Dermis microvascular lymphatic vessel endothelial cell (primary cell): ENCODE measurements around the gene TECTA. TPM values are rescaled to one million over a fixed set of nuclear protein-coding genes. Genes with fewer than 3 reads are reported as not detected.
A peak's percentile ranks its signal among the peaks of the same experiment; 100 is the strongest.

Source experiments
- DNase-seq, 2 donors: peaks; one replicate each; pipeline versions ENCODE4 v3.0.0 to v3.0.0-alpha.2; 2010; ENCODE audit warnings: low read depth in 2 of 2
- total RNA-seq: library from RNA; depleted of rRNA; stranded (reverse); fragments of >200 nt; gene quantifications from 2 replicates; pipeline ENCODE4 v1.2.1, GENCODE V29; 2014

TECTA gene, protein sequence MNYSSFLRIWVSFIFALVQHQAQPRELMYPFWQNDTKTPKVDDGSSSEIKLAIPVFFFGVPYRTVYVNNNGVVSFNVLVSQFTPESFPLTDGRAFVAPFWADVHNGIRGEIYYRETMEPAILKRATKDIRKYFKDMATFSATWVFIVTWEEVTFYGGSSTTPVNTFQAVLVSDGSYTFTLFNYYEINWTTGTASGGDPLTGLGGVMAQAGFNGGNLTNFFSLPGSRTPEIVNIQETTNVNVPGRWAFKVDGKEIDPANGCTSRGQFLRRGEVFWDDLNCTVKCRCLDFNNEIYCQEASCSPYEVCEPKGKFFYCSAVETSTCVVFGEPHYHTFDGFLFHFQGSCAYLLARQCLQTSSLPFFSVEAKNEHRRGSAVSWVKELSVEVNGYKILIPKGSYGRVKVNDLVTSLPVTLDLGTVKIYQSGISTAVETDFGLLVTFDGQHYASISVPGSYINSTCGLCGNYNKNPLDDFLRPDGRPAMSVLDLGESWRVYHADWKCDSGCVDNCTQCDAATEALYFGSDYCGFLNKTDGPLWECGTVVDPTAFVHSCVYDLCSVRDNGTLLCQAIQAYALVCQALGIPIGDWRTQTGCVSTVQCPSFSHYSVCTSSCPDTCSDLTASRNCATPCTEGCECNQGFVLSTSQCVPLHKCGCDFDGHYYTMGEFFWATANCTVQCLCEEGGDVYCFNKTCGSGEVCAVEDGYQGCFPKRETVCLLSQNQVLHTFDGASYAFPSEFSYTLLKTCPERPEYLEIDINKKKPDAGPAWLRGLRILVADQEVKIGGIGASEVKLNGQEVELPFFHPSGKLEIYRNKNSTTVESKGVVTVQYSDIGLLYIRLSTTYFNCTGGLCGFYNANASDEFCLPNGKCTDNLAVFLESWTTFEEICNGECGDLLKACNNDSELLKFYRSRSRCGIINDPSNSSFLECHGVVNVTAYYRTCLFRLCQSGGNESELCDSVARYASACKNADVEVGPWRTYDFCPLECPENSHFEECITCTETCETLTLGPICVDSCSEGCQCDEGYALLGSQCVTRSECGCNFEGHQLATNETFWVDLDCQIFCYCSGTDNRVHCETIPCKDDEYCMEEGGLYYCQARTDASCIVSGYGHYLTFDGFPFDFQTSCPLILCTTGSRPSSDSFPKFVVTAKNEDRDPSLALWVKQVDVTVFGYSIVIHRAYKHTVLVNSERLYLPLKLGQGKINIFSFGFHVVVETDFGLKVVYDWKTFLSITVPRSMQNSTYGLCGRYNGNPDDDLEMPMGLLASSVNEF (N-terminal part only)
- total RNA-seq, result 0.26 and 0.63 TPM in 2 replicates

DNA sequence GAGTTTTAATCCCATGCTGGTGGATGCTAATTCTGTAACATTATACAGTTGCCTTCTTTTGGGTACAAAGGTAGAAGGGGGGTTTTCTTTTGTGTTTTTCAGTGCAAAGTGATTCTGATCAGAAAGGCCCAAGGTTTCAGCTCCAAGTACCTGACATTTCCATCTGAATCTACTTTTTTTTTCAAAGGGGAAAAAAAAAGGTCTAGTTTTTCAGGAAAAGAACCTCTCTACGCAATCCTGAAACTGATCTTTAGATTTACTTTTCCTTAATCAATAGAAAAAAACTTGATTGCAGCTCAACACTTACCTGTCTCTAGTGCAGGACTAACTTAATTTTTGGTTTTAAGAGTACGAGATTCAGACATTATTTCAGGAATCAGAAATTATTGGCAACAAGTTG is at the start of gene TECTA:
TSS of gene TECTA (plus strand) at position 301 of the 400 bp plus-strand sequence. CDS start 1,423 bp downstream, outside the sequence.
- no peak for DNase-seq

DNA sequence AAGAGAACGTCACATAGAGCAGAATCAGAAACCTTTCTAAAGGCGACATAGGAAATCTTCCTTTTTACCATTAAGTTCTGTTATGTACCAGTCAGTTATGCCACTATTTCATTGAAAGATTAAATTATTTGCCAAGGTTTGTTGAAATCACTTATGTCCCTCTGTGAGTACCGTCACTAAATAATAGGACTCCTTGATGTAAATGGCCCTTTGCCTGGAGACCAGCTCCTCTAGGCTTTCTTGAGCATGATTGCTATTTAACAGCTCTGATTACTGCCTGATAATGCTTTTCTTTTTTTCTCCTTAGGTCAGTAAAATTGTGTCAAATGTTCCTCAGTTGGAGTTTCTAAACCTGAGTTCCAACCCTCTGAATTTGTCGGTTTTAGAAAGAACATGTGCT is 47.8 kb upstream of the TECTA start:
- DNase-seq, result no peak

DNA sequence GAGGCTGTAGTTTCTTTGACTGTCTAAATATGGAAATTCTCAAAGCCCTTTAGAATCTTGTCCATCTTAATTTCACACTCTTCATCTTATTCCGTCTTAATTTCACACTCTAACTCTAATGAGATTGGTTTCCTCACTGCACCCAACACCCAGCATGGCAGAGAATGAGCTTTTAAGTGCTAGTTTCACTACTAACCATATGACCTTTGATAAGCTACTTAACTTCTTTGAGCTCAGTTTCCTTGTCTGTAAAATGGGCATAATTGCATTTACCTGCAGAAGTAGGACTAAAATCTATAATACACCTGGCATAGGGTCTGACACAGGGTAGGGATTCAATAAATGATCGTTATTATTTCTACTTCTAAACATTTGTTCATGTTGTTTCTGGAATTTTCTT is 46.8 kb upstream of the TECTA start:
- DNase-seq, result no peak

DNA sequence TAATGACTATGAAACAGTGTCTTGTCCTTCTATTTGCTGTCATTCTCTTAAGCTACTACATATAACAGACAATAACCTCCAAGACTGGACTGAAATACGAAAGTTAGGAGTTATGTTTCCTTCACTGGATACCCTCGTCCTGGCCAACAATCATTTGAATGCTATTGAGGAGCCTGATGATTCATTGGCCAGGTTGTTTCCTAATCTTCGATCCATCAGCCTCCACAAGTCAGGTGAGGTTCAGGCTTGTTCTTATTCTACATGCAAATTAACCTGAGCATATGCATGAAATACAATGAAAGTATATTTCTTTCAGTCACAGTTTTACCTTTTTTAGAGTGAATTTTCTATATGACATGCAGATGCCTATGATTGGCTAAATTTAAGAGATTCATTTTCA is 46.0 kb upstream of the TECTA start:
- DNase-seq, result no peak

DNA sequence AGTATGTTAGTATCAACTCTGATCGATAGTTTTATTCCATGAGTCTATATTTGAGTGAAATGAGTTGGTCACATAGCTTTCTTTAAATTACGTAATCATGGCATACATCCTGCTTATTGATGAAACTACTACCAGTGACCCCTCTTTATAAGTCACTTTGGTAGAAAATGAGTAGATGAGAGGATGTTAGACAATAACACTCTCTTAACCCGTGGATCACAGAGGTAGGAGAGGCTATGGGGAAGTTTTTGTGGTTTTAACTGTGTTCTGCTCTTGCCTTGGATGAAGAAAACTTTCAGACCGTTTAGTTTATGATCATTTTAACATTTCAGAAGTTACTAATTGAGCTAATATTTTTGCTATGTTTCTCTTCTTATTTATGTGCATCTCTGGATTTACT is 43.1 kb upstream of the TECTA start:
- DNase-seq, result no peak

DNA sequence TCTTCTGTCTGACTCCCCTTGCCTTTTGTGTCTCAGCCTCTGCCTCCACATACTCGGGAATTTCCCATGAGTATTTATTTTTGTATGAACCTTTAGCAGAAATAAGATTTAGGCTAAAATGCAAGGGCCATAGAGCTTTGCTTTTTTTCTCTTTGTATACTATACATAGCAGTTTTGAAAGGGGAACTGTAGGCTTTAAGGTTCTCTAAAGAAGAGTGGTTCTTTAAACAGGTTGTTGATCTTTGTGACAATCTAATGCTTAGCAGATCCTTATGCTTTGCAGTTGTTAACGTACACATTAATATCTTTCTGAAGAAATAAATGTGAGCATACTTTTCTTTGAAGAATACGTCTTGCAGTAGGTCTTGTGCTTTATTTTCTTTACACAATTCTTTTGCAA is 42.1 kb upstream of the TECTA start:
- no peak for DNase-seq

DNA sequence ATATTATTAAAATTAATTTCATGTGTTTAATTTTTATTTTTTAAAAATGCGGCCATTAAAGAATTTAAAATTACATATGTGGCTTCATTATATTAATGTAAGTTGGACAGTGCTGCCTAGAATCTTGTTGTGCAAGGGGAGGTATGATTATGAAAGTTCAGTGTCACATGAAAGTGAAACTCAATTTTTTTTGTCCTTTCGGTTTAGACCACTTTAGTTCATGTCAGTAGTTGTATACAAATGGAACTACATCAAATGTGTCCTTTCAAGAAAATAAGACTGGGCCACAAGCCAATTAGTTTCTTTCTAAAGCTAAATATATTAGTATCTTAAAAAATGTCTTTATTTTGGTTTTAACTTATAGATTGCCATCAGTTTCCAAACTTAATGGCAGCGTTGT is 41.4 kb upstream of the TECTA start:
- DNase-seq, result no peak

DNA sequence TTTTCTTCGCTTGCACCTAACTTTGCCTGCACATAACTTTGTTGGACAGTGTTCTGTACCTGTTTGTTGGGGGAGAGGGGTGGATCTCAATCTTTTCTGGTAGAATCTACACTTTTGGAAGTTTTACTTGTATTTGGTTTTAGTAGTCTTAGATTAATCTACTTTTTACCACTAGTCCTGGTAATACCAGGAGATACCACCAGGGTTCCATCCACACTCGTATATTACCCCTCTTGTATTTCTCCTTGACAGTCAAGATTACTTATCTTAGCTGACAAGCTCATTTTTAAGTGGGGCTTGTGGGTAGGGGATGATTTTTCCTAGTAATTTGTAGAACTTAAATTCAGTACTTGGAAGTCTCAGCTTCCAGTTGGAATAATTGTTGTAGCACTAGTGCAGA is 37.3 kb upstream of the TECTA start:
- no peak for DNase-seq

DNA sequence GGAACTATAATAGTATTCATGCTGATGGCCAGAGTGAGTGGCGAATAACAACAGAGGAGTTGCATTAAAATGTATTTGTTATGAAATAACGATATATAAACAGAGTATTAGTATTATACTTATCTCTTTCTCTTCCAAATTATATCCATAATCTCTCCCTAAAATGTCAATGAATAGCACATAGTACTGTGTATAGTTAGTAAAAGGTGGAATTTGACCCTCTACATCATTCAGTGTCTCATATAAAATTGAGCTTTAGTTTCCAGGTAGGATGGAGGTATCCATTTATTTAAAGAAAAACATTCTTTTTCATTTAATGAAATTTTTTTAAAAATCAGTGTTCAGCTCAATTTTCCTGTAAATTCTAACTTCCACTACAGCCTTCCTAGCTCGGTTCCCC is 34.4 kb upstream of the TECTA start:
- DNase-seq, result no peak

DNA sequence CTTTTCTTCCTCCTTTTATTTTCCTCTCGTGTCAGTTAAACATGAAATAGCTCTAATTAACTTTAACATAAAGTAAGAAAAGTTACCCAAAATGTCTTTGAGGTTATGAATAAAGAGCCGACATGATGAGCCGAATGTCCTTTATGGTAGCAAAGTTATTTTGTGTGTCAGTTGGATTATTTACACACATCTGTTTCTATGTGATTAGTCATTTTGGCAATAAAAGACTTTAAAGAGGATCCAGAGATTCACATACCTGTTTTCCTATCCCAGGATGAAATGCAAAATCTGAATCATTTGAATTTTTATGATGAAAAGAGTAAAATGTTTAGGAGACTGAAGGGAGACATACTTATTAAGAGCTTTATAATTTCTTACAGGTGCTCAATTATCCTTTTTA is 34.0 kb upstream of the TECTA start:
- no peak for DNase-seq

DNA sequence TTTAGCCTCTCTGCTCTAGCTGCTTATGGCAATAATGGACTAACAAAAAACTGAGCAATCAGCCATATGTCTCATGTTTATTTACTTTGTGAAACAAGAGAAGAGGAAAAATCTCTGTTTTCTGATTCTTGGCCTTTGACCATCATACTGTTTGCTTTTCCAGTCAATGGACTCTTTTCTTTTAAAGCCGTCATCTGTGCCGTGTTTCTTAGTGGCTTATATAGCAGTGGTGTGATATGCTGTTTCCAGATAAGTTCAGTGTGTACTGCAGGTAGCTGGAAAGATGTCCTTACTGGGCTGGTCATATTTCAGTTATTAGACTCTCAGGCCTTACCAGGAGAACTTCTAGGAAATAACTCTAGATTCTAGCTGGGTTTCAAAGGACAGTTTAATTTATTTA is 33.6 kb upstream of the TECTA start:
- peak in 1 of 2 donors; percentile 51 for DNase-seq

DNA sequence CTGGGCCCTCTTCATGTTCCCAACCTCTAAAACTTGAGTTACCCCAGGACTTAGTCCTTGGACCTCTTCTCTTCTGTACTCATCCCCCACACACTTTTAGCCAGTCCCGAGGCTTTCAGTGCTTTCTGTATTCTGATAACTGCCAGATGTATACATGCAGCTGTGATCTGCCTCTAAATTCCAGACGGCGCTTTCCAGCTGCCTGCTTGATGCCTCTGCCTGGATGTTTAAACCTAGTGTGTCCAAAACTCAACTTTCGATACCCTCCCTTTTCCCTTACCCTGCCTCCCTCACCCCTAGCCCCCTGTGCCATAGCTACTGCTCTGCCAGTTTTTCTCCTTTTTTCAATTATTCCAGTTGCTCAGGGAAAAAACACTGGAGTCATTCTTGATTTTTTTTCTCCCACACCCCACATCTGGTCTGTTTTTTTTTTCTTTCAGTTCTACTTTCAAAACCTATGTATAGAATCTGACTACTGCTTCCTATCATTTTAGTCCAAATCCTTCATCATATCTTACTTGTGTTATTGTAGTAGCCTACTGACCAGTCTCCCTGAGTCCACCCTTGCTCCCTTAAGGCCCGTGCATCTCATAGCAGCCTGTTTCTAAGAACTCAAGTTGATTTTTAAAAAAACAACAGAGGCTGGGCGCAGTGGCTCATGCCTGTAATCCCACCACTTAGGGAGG is 32.9 kb upstream of the TECTA start:
- no peak for DNase-seq

DNA sequence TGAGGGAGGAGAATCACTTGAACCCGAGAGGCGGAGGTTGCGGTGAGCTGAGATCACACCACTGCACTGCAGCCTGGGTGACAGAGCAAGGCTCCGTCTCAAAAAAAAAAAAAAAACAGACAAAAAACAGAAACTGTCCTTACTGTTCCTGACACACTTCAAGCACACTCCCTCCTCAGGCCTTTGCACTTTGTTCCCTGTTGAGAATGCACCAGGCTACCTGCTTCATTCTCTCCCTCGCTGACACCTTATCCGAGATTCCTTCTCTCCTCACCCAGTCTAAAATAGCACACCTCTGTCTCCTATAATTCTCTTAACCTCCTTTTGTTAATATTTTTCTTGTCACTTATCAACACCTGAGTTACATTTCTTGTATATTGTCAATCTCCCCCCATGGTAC is 32.3 kb upstream of the TECTA start:
- DNase-seq, result no peak

DNA sequence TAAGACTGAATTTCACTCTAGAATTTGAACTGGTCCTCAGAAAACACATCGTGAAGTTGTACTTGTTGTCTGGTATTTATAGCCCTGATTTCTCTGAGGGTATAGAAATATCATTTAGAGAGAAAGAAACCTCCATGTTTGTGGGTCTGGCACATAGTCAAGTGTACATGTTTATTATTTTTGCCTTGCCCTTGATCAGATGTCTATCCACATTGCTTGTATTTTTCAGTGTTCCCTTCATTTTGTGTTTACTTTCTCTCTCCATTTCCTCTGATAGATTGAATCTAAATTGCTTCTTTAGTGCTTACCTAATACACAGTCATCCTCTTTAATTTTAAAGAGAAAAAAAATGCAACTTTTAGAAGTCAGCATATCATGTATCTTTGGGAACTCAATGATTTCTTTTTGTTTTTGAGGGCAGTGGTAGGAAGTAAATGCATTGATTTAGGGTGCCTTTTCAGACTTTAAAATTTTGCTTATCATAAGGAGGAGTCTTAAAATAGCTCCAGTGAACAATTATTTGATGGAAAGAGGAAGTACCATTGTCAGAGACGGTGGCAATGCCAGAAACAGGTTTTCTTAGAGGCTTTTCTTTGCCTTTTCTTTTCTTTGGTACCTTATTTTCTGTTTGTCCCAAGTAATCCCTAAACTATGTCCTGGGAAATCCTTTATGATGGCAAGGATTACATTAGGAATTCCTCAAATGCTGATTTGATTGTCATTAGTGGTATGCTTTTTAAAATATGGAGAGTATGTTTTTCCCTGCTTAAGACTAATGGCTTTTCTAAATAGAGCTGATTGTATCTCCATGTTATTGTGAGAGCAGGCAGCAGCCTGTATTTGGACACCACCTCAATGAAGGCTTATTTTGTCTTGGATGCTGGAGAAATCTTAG is 29.8 kb upstream of the TECTA start:
- DNase-seq, result no peak

DNA sequence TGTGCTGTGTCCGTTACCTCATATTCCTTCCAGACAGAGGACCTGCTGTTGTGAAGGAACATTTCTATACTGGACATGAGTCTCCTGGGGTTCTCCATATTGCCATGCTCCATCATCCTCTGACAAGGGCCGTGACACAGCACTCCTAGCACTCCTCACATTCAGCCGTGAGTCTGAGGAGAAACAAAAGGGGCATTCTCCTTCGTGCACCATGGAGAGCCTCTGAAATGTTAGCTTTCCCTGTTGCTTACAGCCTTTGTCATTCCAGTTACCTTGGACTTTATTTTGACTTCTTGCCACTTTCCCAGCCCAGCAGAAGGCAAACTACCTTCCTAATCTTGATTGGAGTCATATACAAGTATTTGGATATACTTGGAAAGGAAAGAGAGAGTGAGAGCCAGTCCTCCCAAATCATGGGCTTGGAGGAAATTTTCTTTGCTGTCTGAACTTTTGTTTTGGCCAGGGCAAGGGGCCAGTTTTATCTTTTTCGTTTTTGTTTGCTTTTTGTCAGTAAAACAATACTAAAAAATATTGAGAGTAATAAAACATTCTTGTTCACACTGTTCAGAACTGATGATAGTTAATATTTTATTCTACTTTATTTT is 29.1 kb upstream of the TECTA start:
- DNase-seq, result no peak

DNA sequence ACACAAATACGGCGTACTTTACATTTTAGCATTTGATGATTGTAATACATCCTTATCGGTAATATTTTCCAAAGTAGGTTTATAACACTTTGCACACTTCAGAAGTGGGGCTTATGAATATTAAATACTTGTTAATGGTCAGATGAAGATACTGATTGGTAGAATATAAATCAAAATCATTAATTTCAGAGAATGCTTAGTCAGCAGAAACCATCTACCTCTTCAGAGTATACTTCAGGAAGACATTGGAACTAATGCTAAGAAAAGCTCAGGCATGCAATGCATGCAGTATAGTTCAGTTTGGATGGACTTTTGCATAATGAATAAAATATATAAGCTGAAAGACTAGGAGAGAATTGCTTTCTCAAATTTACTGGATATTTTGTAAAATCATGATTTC is 19.7 kb upstream of the TECTA start:
- DNase-seq, result no peak

DNA sequence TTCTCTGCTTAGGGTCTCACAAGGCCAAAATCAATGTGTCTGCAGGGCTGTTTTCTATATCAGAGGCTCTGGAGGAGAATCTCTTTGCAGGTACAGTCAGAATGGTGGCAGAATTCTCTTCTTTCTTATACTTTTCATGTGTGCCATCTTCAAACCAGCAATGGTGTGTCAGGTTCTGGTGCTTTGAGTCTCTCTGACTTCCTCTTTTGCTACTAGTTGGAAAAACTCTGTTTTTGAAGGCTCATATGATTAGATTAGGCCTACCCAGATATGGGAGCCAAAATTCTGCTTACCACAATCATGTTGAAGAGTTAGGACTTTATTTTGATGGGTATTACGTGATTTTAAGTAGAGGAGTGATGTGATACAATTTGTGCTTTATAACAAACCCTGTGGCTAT is 18.8 kb upstream of the TECTA start:
- DNase-seq, result no peak

DNA sequence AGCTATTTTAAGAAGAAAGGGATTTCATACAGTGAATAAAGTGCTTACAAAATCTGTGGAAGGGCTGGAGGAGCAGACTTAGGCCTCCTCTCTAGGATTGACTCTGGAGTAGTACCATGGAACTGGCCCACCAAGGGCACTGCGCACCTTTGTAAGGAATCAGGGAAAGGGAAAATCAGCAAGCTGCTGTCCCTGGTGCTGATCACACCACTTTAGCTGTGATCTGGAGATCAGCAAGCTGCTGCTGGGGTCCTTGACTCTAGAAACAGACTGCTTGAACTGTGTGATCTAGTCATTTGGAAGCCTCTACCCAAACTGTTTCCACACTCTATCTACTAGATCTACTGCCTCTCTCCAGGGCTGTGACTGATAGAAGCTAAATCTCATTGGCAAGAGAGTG is 18.4 kb upstream of the TECTA start:
- peak in 1 of 2 donors; percentile 16 for DNase-seq

DNA sequence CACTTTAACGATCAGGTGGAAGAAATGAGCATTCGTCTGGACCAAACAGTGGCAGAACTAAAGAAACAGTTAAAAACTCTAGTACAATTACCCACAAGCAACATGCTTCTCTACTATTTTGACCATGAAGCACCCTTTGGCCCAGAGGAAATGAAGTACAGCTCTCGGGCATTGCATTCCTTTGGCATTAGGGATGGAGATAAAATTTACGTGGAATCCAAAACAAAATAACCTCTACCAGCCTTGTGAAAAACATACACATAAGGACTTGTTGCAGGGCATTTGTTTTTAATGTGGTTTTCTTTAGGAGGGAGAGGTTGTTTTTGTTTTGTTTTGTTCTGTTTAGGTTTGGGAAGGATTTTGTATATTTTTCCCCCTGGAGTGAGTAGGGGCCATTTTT is 14.2 kb upstream of the TECTA start:
- no peak for DNase-seq

DNA sequence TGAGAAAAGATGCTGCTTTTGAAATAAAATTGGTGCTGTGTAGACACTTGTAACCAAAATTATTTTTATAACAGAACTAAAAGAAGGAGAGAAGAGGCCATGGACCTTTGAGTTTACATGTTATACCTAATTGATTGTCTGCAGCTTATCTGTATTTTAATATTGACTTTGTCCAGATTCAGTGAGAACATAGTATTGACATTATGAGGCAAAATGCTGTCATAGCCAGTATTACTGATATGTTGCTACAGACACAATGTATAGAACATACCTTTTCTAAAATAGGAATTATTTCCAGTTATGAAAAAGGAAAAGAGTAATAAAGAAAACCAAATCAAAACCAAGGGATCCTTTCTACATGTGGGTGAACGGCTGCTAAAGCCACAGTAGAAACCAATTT is 11.5 kb upstream of the TECTA start:
- DNase-seq, result no peak
